SK-N-SH (cell line): Measurements from ENCODE around the gene ASCC3.

Experiments used
- CHD2 ChIP-seq: fragments of 150-350 bp; IDR thresholded peaks from 2 replicates; pipeline ENCODE4 v1.6.1; 2018; ENCODE audit warnings: low read length; ENCODE audit not compliant: partially characterized antibody
- ELF1 ChIP-seq: IDR thresholded peaks from 2 replicates; pipeline ENCODE4 v1.4.0; 2012
- PBX3 ChIP-seq: IDR thresholded peaks from 2 replicates; pipeline ENCODE4; 2012
- TAF1 ChIP-seq: IDR thresholded peaks from 2 replicates; pipeline ENCODE4 v1.6.1; 2012; ENCODE audit warnings: low read depth, mild to moderate bottlenecking, low read length, moderate library complexity, borderline replicate concordance
- TCF12 ChIP-seq: IDR thresholded peaks from 2 replicates; pipeline ENCODE4 v1.4.0; 2012
- TEAD4 ChIP-seq: IDR thresholded peaks from 2 replicates; pipeline ENCODE4 v1.4.0; 2012; ENCODE audit warnings: mild to moderate bottlenecking, borderline replicate concordance; ENCODE audit not compliant: insufficient read depth
- TF ChIP-seq, protein P1 (sequence below): fragments of 200-600 bp; sonication (generic); IDR thresholded peaks from 2 replicates; pipeline ENCODE4 v1.6.1; 2017; ENCODE audit warnings: antibody characterized with exemption, mild to moderate bottlenecking, moderate library complexity

- no peak for TF ChIP-seq TAF1
- TF ChIP-seq PBX3: no peak
- TF ChIP-seq ELF1: no peak
- TF ChIP-seq, protein P1, sequence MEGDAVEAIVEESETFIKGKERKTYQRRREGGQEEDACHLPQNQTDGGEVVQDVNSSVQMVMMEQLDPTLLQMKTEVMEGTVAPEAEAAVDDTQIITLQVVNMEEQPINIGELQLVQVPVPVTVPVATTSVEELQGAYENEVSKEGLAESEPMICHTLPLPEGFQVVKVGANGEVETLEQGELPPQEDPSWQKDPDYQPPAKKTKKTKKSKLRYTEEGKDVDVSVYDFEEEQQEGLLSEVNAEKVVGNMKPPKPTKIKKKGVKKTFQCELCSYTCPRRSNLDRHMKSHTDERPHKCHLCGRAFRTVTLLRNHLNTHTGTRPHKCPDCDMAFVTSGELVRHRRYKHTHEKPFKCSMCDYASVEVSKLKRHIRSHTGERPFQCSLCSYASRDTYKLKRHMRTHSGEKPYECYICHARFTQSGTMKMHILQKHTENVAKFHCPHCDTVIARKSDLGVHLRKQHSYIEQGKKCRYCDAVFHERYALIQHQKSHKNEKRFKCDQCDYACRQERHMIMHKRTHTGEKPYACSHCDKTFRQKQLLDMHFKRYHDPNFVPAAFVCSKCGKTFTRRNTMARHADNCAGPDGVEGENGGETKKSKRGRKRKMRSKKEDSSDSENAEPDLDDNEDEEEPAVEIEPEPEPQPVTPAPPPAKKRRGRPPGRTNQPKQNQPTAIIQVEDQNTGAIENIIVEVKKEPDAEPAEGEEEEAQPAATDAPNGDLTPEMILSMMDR: no peak
- TF ChIP-seq TEAD4: no peak
- TF ChIP-seq TCF12: no peak
- no peak for TF ChIP-seq CHD2
Observed at GRCh38 chr6:100473182-100473581, 407.9 kb downstream of the ASCC3 start.
